GM12892 (cell line): Measurements from ENCODE around the gene LEMD2.

Experiments
- POLR2A ChIP-seq: IDR thresholded peaks from 2 replicates; pipeline ENCODE4 v1.6.1; 2011; ENCODE audit warnings: low read depth, low read length, control low read depth
- POLR2AphosphoS5 ChIP-seq: IDR thresholded peaks from 2 replicates; pipeline ENCODE4 v1.6.1; 2011; ENCODE audit warnings: low read depth, low read length, control low read depth

DNA sequence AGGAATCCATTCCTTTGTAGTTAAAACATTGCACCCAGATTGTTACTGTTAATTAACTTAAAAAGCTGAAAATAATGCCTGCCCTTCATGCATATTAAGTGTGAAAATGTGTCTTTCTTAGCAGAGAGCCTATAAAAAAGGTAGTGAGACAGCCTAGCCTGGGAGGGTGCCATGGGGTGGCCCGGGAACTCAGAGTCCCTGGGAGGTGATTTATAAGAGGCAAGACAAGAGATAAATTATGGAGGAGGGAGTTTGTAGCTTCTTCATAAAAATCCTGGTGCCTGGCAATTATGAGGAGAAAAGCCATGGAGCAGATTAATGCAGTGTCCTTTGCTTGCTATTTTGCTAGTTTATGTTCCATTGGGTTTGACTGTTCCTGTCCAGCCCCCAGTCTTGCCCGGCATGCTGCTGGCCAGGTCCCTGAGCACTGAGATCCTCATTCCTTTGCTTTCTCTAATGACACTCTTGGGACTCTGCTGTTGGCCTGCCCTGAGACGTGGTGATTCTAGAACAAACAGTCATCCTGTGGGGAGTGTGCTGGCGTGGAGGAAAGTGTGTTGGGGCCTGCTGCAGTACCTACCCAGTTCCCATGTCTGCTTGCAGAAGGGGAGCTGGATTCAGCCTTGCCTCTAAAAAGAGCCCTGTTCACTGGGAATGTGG is 10.7 kb upstream of the LEMD2 start:
- TF ChIP-seq POLR2AphosphoS5 (no peak), POLR2A (no peak)
